ENCODE measurements around the gene SLC15A5.

Gene SLC15A5

DNA sequence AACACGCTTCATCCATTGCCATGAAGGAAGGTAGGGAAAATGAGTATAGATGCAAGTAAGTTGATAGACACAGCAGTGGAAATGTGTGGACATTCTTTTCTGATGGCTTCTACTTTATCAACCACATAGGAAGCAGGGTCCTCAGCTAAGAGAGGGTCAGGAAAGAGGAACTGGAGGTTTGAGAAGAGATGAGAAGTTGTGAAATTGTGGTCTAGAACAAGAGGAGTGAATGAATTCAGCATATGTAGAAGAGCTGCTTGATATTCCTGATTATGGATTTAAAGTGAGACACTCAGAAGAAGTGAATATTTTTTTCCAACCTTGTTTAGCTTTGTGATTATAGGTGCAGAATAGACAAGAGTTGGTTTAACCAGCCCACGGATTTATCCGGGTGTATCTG, 128.5 kb downstream of the SLC15A5 start:
- no peak for DNase-seq
- no peaks in the 10 kb centered on the region for H3K27me3 ChIP-seq (ENCODE audit: insufficient read depth, low read length, poor library complexity)
- no peak overlapping the region for H2AK5ac ChIP-seq (ENCODE audit: low read length)
- H3K4me1 ChIP-seq (ENCODE audit: control insufficient read depth, low read depth, low read length) = peaks cover 3% of the 10 kb centered on the region
- H4K5ac ChIP-seq (ENCODE audit: low read length) = no peak overlapping the region
- no peak overlapping the region for H2BK5ac ChIP-seq (ENCODE audit: low read length)
- no peak overlapping the region for H3K23ac ChIP-seq (ENCODE audit: low read length)
- H4K8ac ChIP-seq (ENCODE audit: low read depth, low read length) = no peak overlapping the region
- H3K4me3 ChIP-seq (ENCODE audit: low read length) = no peak overlapping the region
- no peak overlapping the region for H3K9ac ChIP-seq (ENCODE audit: low read length)
- no peak overlapping the region for H3K18ac ChIP-seq (ENCODE audit: low read length)
- no peaks in the 10 kb centered on the region for H3K36me3 ChIP-seq (ENCODE audit: control insufficient read depth, insufficient read depth, low read length)
- H2BK15ac ChIP-seq (replicated peaks; ENCODE audit: low read depth) = no peak overlapping the region
- H3K4me2 ChIP-seq (ENCODE audit: low read length) = no peak overlapping the region
- H3K4ac ChIP-seq (ENCODE audit: low read depth, low read length) = no peak overlapping the region
- H3K27ac ChIP-seq (ENCODE audit: low read depth, low read length) = no peak overlapping the region
- no peak overlapping the region for H3K56ac ChIP-seq (ENCODE audit: low read length)
- H3K79me2 ChIP-seq (ENCODE audit: control insufficient read depth, insufficient read depth, low read length) = no peaks in the 10 kb centered on the region
- no peaks in the 10 kb centered on the region for H3K79me1 ChIP-seq (ENCODE audit: low read length)
- no CpG with 5 or more reads among the region's 3 CpGs for WGBS (ENCODE audit: extremely low coverage, insufficient coverage, low lambda C conversion rate)
- H2BK120ac ChIP-seq (ENCODE audit: low read depth, low read length) = no peak overlapping the region
